HCT116 (cell line): ENCODE data around the gene TNFSF13. TPM values are rescaled to one million over a fixed set of nuclear protein-coding genes. Genes with fewer than 3 reads are reported as not detected.

Experiments used
- ATAC-seq: fragments of 200-7000 bp; cut with Tn5 transposase; 2 replicates; pipeline ENCODE4 v1.9.1; 2020; ENCODE audit warnings: mild to moderate bottlenecking, moderate library complexity
- BruUV-seq: library from RNA; stranded (reverse); fragments of 400-500 nt; replicated peaks from 2 replicates; lab custom pipeline; 2021; lab: Mats Ljungman, UMichigan
- CTCF ChIA-PET: fragments of 300-600 bp; sonication (Branson Sonifier 250); formaldehyde crosslinking; loops from one replicate; lab custom pipeline; 2021; ENCODE audit warnings: antibody characterized with exemption; lab: Charles Lee
- POLR2A ChIA-PET: fragments of 300-600, 350-600 bp; sonication (Branson Sonifier 250); formaldehyde crosslinking; loops from one replicate; lab custom pipeline; 2021; ENCODE audit warnings: antibody characterized with exemption; lab: Charles Lee
- RAD21 ChIA-PET, 2 experiments: fragments of 300-600 bp; sonication (Branson Sonifier 250); formaldehyde crosslinking; loops; one replicate each; lab custom pipeline; 2023; ENCODE audit warnings: low total read pairs in 2 of 2; ENCODE audit not compliant: uncharacterized antibody in 2 of 2, unreplicated experiment in 2 of 2, low non-redundant PET in 1 of 2; lab: Charles Lee
- DNase-seq: peaks from one replicate; pipeline ENCODE4 v3.0.0-alpha.2; 2010; ENCODE audit warnings: low read depth, low spot score
- H2AFZ ChIP-seq: fragments of 200-600 bp; shearing (Covaris generic), sonication (generic); 2 replicates; pipeline ENCODE4 v1.6.1; 2017; ENCODE audit warnings: low read depth, mixed run types, mixed read lengths, antibody characterized with exemption, low read length; ENCODE audit not compliant: poor library complexity, severe bottlenecking
- H3K27ac ChIP-seq: 2 replicates; pipeline ENCODE4 v1.5.1; 2012; ENCODE audit warnings: low read depth, low read length
- H3K27me3 ChIP-seq: fragments of 200-600 bp; sonication (generic); 2 replicates; pipeline ENCODE4 v1.6.1; 2016; ENCODE audit warnings: mixed run types, low read length, mixed read lengths; ENCODE audit not compliant: insufficient read depth
- H3K36me3 ChIP-seq, 2 experiments: fragments of 200-500 bp in 1 of 2; fragments of 200-600 bp in 1 of 2; sonication (Bioruptor generic) in 1 of 2; sonication (generic) in 1 of 2; 2 replicates each; pipeline versions ENCODE4 v1.5.1 to v1.6.1; 2014 to 2016; ENCODE audit warnings: low read length in 2 of 2, inconsistent platforms in 1 of 2, mixed read lengths in 1 of 2, mixed run types in 1 of 2; ENCODE audit not compliant: insufficient read depth in 2 of 2, control insufficient read depth in 1 of 2
- H3K4me1 ChIP-seq, 2 experiments: fragments of 200-600 bp in 1 of 2; sonication (generic) in 1 of 2; 2 replicates each; pipeline versions ENCODE4 v1.5.1 to v1.6.1; 2012 to 2017; ENCODE audit warnings: low read length in 2 of 2, inconsistent platforms in 1 of 2, mild to moderate bottlenecking in 1 of 2, mixed read lengths in 1 of 2, mixed run types in 1 of 2, moderate library complexity in 1 of 2; ENCODE audit not compliant: insufficient read depth in 2 of 2, control insufficient read depth in 1 of 2
- H3K4me2 ChIP-seq: fragments of 200-600 bp; sonication (generic); 2 replicates; pipeline ENCODE4 v1.6.1; 2017; ENCODE audit warnings: mixed run types, low read length, mixed read lengths
- H3K4me3 ChIP-seq, 2 experiments: fragments of 200-600 bp in 1 of 2; sonication (generic) in 1 of 2; replicated peaks in 1 of 2; 2 replicates each; pipeline ENCODE4 v1.5.1; 2011 to 2016; ENCODE audit warnings: low read length in 2 of 2, control low read depth in 1 of 2, low read depth in 1 of 2, mild to moderate bottlenecking in 1 of 2, mixed read lengths in 1 of 2, mixed run types in 1 of 2
- H3K79me2 ChIP-seq: fragments of 200-600 bp; sonication (generic); 2 replicates; pipeline ENCODE4 v1.6.1; 2017; ENCODE audit warnings: mild to moderate bottlenecking, mixed run types, low read length, moderate library complexity, mixed read lengths; ENCODE audit not compliant: insufficient read depth
- H3K9ac ChIP-seq: fragments of 200-600 bp; sonication (generic); 2 replicates; pipeline ENCODE4 v1.6.1; 2016; ENCODE audit warnings: low read length, mixed read lengths
- H3K9me2 ChIP-seq: fragments of 200-600 bp; sonication (generic), shearing (Covaris generic); 2 replicates; pipeline ENCODE4 v1.6.1; 2017; ENCODE audit warnings: mixed run types, mild to moderate bottlenecking, moderate library complexity; ENCODE audit not compliant: insufficient read depth
- H3K9me3 ChIP-seq, 2 experiments: fragments of 200-500 bp in 1 of 2; fragments of 200-600 bp in 1 of 2; sonication (Bioruptor generic) in 1 of 2; sonication (generic) in 1 of 2; 2 replicates each; pipeline ENCODE4 v1.6.1; 2014 to 2017; ENCODE audit warnings: low read length in 2 of 2, mixed read lengths in 2 of 2, inconsistent platforms in 1 of 2, low read depth in 1 of 2, mild to moderate bottlenecking in 1 of 2, mixed run types in 1 of 2, moderate library complexity in 1 of 2; ENCODE audit not compliant: control insufficient read depth in 1 of 2, insufficient read depth in 1 of 2
- H4K20me1 ChIP-seq: fragments of 200-600 bp; sonication (generic), shearing (Covaris generic); 2 replicates; pipeline ENCODE4 v1.6.1; 2017; ENCODE audit warnings: mixed run types, mild to moderate bottlenecking, moderate library complexity; ENCODE audit not compliant: insufficient read depth
- ATF3 ChIP-seq: IDR thresholded peaks from 2 replicates; pipeline ENCODE4 v1.6.1; 2012
- EZH2 ChIP-seq: fragments of 200-600 bp; sonication (generic); IDR thresholded peaks from 2 replicates; pipeline ENCODE4 v1.6.1; 2017; ENCODE audit warnings: antibody characterized with exemption, mixed run types
- FOSL1 ChIP-seq: IDR thresholded peaks from 2 replicates; pipeline ENCODE4 v1.6.1; 2012; ENCODE audit warnings: low read depth
- JUND ChIP-seq: IDR thresholded peaks from 2 replicates; pipeline ENCODE4 v1.6.1; 2012
- POLR2AphosphoS5 ChIP-seq: IDR thresholded peaks from 2 replicates; pipeline ENCODE4 v1.6.1; 2011; ENCODE audit warnings: mild to moderate bottlenecking, low read depth, low read length, moderate library complexity
- ZBTB33 ChIP-seq: IDR thresholded peaks from 2 replicates; pipeline ENCODE4 v1.6.1; 2011; ENCODE audit warnings: mild to moderate bottlenecking, low read length, moderate library complexity; ENCODE audit not compliant: insufficient replicate concordance; ENCODE audit errors: extremely low read depth
- intact Hi-C: fragments of 100-400 bp; cut with micrococcal nuclease; formaldehyde crosslinking; loops from 2 replicates; pipeline ENCODE4 v1.10.0; 2022
- total RNA-seq: library from RNA; stranded (reverse); gene quantifications from one replicate; pipeline ENCODE4 v1.2.1, GENCODE V29; 2021; ENCODE audit not compliant: unreplicated experiment

TNFSF13 gene
- total RNA-seq, 1 experiment from 2014 or later = 0.71 TPM

- RAD21 ChIA-PET = no interaction called here
- CTCF ChIA-PET = no interaction called here
- Histone ChIP-seq H3K27ac (peak within 1 kb of the TSS; percentile 33), H3K4me1 (peaks cover under 1 to 29% of the 10 kb centered on the region in 2 experiments; a peak in 3 of 4 replicates), H3K4me2 (peak within 1 kb of the TSS; percentile 24), H4K20me1 (no peaks in the 10 kb centered on the region), H3K9ac (peak within 1 kb of the TSS; percentile 18; the same call in 1 of the 2 replicates), H3K9me3 (no peaks in the 10 kb centered on the region), H3K4me3 (no peak within 1 kb of the TSS), H3K79me2 (peaks cover 19% of the 10 kb centered on the region), H3K27me3 (no peaks in the 10 kb centered on the region), H2AFZ (no peak within 1 kb of the TSS), H3K9me2 (no peaks in the 10 kb centered on the region), H3K36me3 (peaks cover 40 to 47% of the 10 kb centered on the region in 2 experiments; a peak in 3 of 4 replicates)
- no peak for DNase-seq
- intact Hi-C loops = no loop called here
- TF ChIP-seq FOSL1 (no peak), ATF3 (no peak), POLR2AphosphoS5 (0 out of 2 replicates have a peak, but pooled peaks have one; percentile 16)
- BruUV-seq = no TSS peak
- POLR2A ChIA-PET = interaction anchor here (0.6 kb wide), 2 partner anchors 97 to 635 kb away, joined by 3 read pairs; partner anchors contain the start of gene TP53
- ATAC-seq = peak; percentile 5; the same call in 1 of the 2 replicates
These were observed 31.5 kb downstream of the TNFSF13 start, which contains the start of gene SOX15 for GRCh38 chr17:7589891-7590691. Gene SOX15 (minus strand): TSS chr17:7590094. CDS start chr17:7589676, 418 bp downstream.

- H3K27ac ChIP-seq = peak overlapping the region; percentile 33; the same call in 1 of the 2 replicates
- DNase-seq (no peak), ATAC-seq (peak; percentile 33; the same call in 1 of the 2 replicates)
- peaks cover 13% of the 10 kb centered on the region for H3K79me2 ChIP-seq
- peaks cover 43 to 54% of the 10 kb centered on the region in 2 experiments; a peak in 3 of 4 replicates for H3K36me3 ChIP-seq
- H3K9ac ChIP-seq = peak overlapping the region; percentile 18; the same call in 1 of the 2 replicates
- intact Hi-C loops = no loop called here
- peak overlapping the region; percentile 24 for H3K4me2 ChIP-seq
- H4K20me1 ChIP-seq = no peaks in the 10 kb centered on the region
- CTCF ChIA-PET = no interaction called here
- no peaks in the 10 kb centered on the region for H3K27me3 ChIP-seq
- no peaks in the 10 kb centered on the region for H3K9me2 ChIP-seq
- POLR2A ChIA-PET = interaction anchor here (0.6 kb wide), 2 partner anchors 96 to 634 kb away, joined by 3 read pairs; partner anchors contain the start of gene TP53
- RAD21 ChIA-PET = no interaction called here
- no peaks in the 10 kb centered on the region for H3K9me3 ChIP-seq
- TF ChIP-seq ZBTB33 = no peak
- no peak for TF ChIP-seq JUND
- no peak for TF ChIP-seq EZH2
- no TSS peak for BruUV-seq
- H3K4me1 ChIP-seq = peaks cover 0 to 23% of the 10 kb centered on the region in 2 experiments; a peak in 3 of 4 replicates
- no peak overlapping the region for H3K4me3 ChIP-seq
- H2AFZ ChIP-seq = no peak overlapping the region
These were observed 32.2 kb downstream of the TNFSF13 start for GRCh38 chr17:7590743-7591142.
